GM06990 (cell line): ENCODE results near the gene MAGI1.

ENCODE experiments used
- DNase-seq: peaks from one replicate; pipeline ENCODE4 v3.0.0-alpha.2; 2011; ENCODE audit not compliant: insufficient read length; ENCODE audit errors: extremely low read depth
- H3K27me3 ChIP-seq: replicated peaks from 2 replicates; pipeline ENCODE4 v1.6.0; 2011; ENCODE audit warnings: low read length; ENCODE audit not compliant: control insufficient read depth, insufficient read depth
- H3K36me3 ChIP-seq: 2 replicates; pipeline ENCODE4 v1.5.1; 2011; ENCODE audit warnings: low read length; ENCODE audit not compliant: control insufficient read depth, insufficient read depth
- H3K4me3 ChIP-seq: replicated peaks from 2 replicates; pipeline ENCODE4 v1.5.1; 2011; ENCODE audit warnings: low read depth, mild to moderate bottlenecking, control low read depth, low read length
- TF ChIP-seq, protein P1 (sequence below): IDR thresholded peaks from 2 replicates; pipeline ENCODE4 v1.5.1; 2011; ENCODE audit warnings: low read length, control low read depth, mild to moderate bottlenecking, inconsistent platforms; ENCODE audit not compliant: insufficient read depth, poor library complexity, severe bottlenecking

The MAGI1 gene

DNA sequence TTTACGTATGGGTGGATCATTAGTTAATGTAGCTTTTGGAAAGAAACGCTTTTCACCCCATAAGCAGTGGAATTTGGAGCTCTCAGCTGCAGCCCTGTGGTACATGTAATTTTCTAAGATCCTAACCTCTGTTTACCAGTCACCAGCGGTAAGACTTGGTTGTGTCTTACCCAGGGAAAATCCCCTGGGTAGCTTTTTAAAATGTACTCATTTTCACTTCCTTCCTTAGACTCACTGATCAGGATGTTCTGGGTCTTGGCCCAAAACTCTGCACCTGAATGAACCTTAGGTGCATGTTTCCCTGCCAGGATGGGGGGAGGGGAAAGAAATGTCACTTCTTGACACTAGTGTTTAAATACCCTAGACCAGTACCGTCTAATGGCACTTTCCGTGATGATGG lies 605.2 kb downstream of the MAGI1 start:
- H3K4me3 ChIP-seq: no peak overlapping the region
- TF ChIP-seq, protein P1, sequence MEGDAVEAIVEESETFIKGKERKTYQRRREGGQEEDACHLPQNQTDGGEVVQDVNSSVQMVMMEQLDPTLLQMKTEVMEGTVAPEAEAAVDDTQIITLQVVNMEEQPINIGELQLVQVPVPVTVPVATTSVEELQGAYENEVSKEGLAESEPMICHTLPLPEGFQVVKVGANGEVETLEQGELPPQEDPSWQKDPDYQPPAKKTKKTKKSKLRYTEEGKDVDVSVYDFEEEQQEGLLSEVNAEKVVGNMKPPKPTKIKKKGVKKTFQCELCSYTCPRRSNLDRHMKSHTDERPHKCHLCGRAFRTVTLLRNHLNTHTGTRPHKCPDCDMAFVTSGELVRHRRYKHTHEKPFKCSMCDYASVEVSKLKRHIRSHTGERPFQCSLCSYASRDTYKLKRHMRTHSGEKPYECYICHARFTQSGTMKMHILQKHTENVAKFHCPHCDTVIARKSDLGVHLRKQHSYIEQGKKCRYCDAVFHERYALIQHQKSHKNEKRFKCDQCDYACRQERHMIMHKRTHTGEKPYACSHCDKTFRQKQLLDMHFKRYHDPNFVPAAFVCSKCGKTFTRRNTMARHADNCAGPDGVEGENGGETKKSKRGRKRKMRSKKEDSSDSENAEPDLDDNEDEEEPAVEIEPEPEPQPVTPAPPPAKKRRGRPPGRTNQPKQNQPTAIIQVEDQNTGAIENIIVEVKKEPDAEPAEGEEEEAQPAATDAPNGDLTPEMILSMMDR: no peak

DNA sequence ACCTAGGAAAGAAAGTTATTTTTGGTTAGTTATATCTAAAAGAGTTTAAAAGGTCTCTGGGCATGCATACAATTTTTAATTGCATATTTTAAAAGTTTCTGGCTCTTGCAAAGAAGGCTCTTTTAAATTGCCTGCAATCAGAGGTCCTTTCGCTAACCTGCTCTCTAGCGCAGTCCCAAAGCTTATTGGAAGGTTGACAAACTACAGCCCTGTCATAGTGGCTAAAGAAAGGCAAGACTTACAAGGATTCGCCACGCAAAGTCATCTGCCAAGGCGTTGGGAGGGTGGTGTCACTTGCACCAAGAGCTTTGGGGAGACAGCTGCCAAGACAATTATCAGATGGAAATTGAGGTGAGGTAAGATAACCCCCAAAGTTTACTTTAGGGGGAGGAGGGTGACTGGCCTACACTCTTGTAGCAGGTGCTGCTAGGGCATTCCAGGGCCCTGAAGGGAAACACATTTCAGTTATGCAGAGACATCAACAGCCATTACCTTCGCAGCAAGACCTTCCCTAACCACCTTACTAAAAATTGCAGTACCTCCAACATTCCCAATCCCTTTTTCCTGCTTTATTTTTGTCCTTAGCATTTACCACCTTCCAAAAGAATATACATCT lies 606.2 kb downstream of the MAGI1 start:
- TF ChIP-seq, protein P1: no peak
- H3K4me3 ChIP-seq: no peak overlapping the region
- no peaks in the 10 kb centered on the region for H3K36me3 ChIP-seq
- DNase-seq: no peak
- no peaks in the 10 kb centered on the region for H3K27me3 ChIP-seq

More for the DNA sequence above, 605.2 kb downstream of the MAGI1 start:
- no peak for DNase-seq
- H3K36me3 ChIP-seq: no peaks in the 10 kb centered on the region
- no peaks in the 10 kb centered on the region for H3K27me3 ChIP-seq

DNA sequence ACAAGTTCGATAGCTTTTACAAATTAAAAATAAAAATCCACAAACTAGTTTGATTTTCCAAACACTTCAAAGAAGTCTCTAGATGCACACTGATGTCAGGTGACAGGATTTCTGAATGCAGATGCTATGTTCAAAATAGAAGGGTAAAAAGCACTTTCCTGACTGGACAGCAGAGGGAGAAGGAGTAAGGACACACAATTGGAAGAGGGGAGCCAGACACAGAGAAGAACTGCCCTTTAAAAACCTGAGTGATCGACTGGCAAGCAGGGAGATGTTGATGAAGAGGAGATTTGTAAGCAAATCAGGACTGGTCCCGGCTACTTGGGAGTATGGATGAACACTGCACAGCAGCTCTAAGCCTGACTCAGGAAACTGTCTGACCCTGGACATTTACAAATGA lies 612.8 kb downstream of the MAGI1 start:
- Histone ChIP-seq H3K4me3 (no peak overlapping the region), H3K36me3 (no peaks in the 10 kb centered on the region), H3K27me3 (no peaks in the 10 kb centered on the region)
- DNase-seq: no peak
- TF ChIP-seq, protein P1: no peak

DNA sequence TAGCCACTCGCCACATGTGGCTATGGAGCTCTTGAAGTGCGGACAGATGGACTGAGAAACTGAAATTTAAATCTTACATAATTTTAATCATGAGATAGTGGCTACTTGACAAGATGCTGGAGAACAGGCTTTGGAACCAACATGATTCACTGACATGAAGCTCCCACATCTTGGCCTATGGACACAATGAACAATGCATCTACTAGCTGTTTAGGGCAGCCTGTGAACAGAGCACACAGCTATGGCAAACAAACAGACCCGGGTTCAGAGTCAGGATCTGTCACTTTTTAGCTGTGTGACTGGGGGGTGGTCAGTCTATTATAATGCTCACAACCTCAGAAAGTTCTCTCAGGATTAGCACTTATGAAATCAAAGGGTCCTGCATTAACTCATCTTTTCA lies 616.6 kb downstream of the MAGI1 start:
- DNase-seq: no peak
- H3K4me3 ChIP-seq: no peak overlapping the region
- H3K36me3 ChIP-seq: no peaks in the 10 kb centered on the region
- no peaks in the 10 kb centered on the region for H3K27me3 ChIP-seq
- TF ChIP-seq, protein P1: no peak

DNA sequence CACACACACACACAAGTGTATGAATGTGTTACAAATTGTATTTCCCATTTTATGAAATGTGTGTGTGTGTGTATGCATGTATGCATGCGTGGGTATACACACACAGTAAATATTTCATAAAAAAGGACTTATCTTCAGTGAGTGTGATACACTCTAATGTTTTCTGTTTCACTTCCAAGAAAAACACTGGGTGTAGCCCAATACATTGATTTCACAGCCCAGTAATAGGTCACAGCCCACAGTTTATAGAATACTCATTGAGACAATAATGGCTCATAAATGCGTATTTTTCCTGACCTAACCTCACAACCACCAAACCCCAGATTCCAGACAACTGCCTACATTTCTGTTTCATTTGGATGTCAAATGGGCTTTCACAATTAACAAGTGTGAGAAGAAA lies 619.5 kb downstream of the MAGI1 start:
- H3K4me3 ChIP-seq: no peak overlapping the region
- H3K27me3 ChIP-seq: no peaks in the 10 kb centered on the region
- no peak for DNase-seq
- TF ChIP-seq, protein P1: no peak
- H3K36me3 ChIP-seq: no peaks in the 10 kb centered on the region

DNA sequence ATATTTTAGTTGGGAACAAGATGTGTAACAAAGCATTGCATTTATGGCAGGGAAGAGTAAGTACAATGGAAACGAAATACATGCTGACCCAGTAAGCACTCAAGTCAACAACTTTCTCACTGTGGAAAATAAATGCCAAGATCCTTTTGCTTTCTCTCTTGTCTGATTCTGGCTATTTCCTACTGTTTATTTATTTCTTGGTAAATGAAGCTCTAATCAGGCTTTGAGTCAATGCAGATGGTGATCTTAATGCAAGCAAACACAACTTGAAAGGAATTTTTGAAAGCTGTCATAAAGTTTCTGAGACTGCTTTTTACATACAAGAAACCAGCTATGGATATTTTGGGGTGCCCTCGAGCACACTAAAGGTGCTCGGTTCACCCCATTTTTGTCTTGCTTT lies 624.8 kb downstream of the MAGI1 start:
- no peaks in the 10 kb centered on the region for H3K27me3 ChIP-seq
- no peak overlapping the region for H3K4me3 ChIP-seq
- H3K36me3 ChIP-seq: no peaks in the 10 kb centered on the region
- no peak for DNase-seq
- TF ChIP-seq, protein P1: no peak
